VCaP (cell line): ENCODE results near the gene MLPH.

Experiments
- H3K27ac ChIP-seq: fragments of 450-650 bp; 2 replicates; pipeline ENCODE4 v1.5.1; 2017
- CTCF ChIP-seq: fragments of 450-650 bp; conservative IDR thresholded peaks from 2 replicates; pipeline ENCODE4 v1.5.1; 2017; ENCODE audit warnings: mild to moderate bottlenecking, moderate library complexity

The MLPH gene

GRCh38 chr2:237445611-237446337 is 41.3 kb upstream of the MLPH start:
- no peak for TF ChIP-seq CTCF

GRCh38 chr2:237446338-237446665 is 40.7 kb upstream of the MLPH start:
- H3K27ac ChIP-seq: no peak overlapping the region
- TF ChIP-seq CTCF: no peak

More at GRCh38 chr2:237445611-237446337, 41.3 kb upstream of the MLPH start:
- no peak overlapping the region for H3K27ac ChIP-seq

GRCh38 chr2:237447496-237447895 is 39.6 kb upstream of the MLPH start:
- H3K27ac ChIP-seq: no peak overlapping the region
- no peak for TF ChIP-seq CTCF

GRCh38 chr2:237448171-237448570 is 38.9 kb upstream of the MLPH start:
- TF ChIP-seq CTCF: no peak
- no peak overlapping the region for H3K27ac ChIP-seq

- H3K27ac ChIP-seq: no peak overlapping the region
- no peak for TF ChIP-seq CTCF
These were observed 38.4 kb upstream of the MLPH start for GRCh38 chr2:237448626-237449025.

GRCh38 chr2:237449193-237449881 is 37.7 kb upstream of the MLPH start:
- no peak for TF ChIP-seq CTCF
- H3K27ac ChIP-seq: no peak overlapping the region

- no peak for TF ChIP-seq CTCF
- no peak overlapping the region for H3K27ac ChIP-seq
These were observed 36.9 kb upstream of the MLPH start for GRCh38 chr2:237450108-237450507.
